SK-N-SH treated with all-trans-retinoic acid at 6 μM for 48 hours (cell line): Measurements from ENCODE around the gene RBAK.

ENCODE experiments used
- BACH2 ChIP-seq: fragments of 250-450 bp; sonication (Bioruptor Pico); IDR thresholded peaks from 2 replicates; pipeline ENCODE4 v1.9.0; 2021; ENCODE audit warnings: mild to moderate bottlenecking, borderline replicate concordance
- CREB5 ChIP-seq: fragments of 250-450 bp; sonication (Bioruptor Pico); IDR thresholded peaks from 2 replicates; pipeline ENCODE4 v1.5.1; 2020; ENCODE audit warnings: low read depth, mild to moderate bottlenecking, moderate library complexity
- CSRNP3 ChIP-seq: fragments of 250-450 bp; sonication (Bioruptor Pico); IDR thresholded peaks from 2 replicates; pipeline ENCODE4 v1.5.1; 2021; ENCODE audit warnings: mild to moderate bottlenecking, moderate library complexity
- ESRRG ChIP-seq: fragments of 250-450 bp; sonication (Bioruptor Pico); IDR thresholded peaks from 2 replicates; pipeline ENCODE4 v1.6.1; 2021; ENCODE audit warnings: mild to moderate bottlenecking
- ISL1 ChIP-seq: fragments of 250-450 bp; sonication (Bioruptor Pico); IDR thresholded peaks from 2 replicates; pipeline ENCODE4 v2.1.2; 2022; ENCODE audit warnings: mild to moderate bottlenecking, moderate library complexity
- OSR1 ChIP-seq: fragments of 250-450 bp; sonication (Bioruptor Pico); IDR thresholded peaks from 2 replicates; pipeline ENCODE4 v1.8.0; 2022; ENCODE audit warnings: moderate library complexity, mild to moderate bottlenecking, inconsistent platforms
- PATZ1 ChIP-seq: fragments of 250-450 bp; sonication (Bioruptor Pico); IDR thresholded peaks from 2 replicates; pipeline ENCODE4 v1.8.0; 2020; ENCODE audit warnings: mild to moderate bottlenecking, moderate library complexity, borderline replicate concordance
- RARB ChIP-seq: fragments of 250-450 bp; sonication (Bioruptor Pico); IDR thresholded peaks from 2 replicates; pipeline ENCODE4 v1.8.0; 2021; ENCODE audit warnings: mild to moderate bottlenecking, moderate library complexity
- SNAI2 ChIP-seq: fragments of 250-450 bp; sonication (Bioruptor Pico); IDR thresholded peaks from 2 replicates; pipeline ENCODE4 v1.5.0; 2020; ENCODE audit warnings: mild to moderate bottlenecking, moderate library complexity
- TSHZ2 ChIP-seq: fragments of 250-450 bp; sonication (Bioruptor Pico); IDR thresholded peaks from 2 replicates; pipeline ENCODE4 v1.5.0; 2020; ENCODE audit warnings: mild to moderate bottlenecking, moderate library complexity
- ZFP3 ChIP-seq: fragments of 250-450 bp; sonication (Bioruptor Pico); IDR thresholded peaks from 2 replicates; pipeline ENCODE4 v1.5.0; 2020; ENCODE audit warnings: mild to moderate bottlenecking, moderate library complexity
- ZNF565 ChIP-seq: fragments of 450-650 bp; formaldehyde crosslinking; conservative IDR thresholded peaks from 2 replicates; pipeline ENCODE4 v1.5.0; 2020; ENCODE audit warnings: low read depth, mild to moderate bottlenecking, moderate library complexity
- ZNF70 ChIP-seq: fragments of 450-650 bp; formaldehyde crosslinking; IDR thresholded peaks from 2 replicates; pipeline ENCODE4 v1.5.0; 2020; ENCODE audit warnings: mild to moderate bottlenecking, moderate library complexity
- ZNF8 ChIP-seq: fragments of 450-650 bp; formaldehyde crosslinking; IDR thresholded peaks from 2 replicates; pipeline ENCODE4 v1.5.0; 2020; ENCODE audit warnings: mild to moderate bottlenecking, moderate library complexity

- TF ChIP-seq RARB (CRISPR knock-in tag), result no peak
- TF ChIP-seq ZFP3 (CRISPR knock-in tag), result no peak
- no peak for TF ChIP-seq CREB5 (CRISPR knock-in tag)
- no peak for TF ChIP-seq OSR1 (CRISPR knock-in tag)
- no peak for TF ChIP-seq CSRNP3
- TF ChIP-seq ZNF565 (CRISPR knock-in tag), result no peak
- no peak for TF ChIP-seq PATZ1 (CRISPR knock-in tag)
- no peak for TF ChIP-seq ESRRG (CRISPR knock-in tag)
- TF ChIP-seq ZNF70 (CRISPR knock-in tag), result no peak
- TF ChIP-seq BACH2 (CRISPR knock-in tag), result no peak
- TF ChIP-seq TSHZ2 (CRISPR knock-in tag), result no peak
- TF ChIP-seq ZNF8, result no peak
- no peak for TF ChIP-seq SNAI2
- no peak for TF ChIP-seq ISL1 (CRISPR knock-in tag)
Measured at GRCh38 chr7:5001003-5001402, 44.7 kb upstream of the RBAK start.
